C4-2B (cell line): ENCODE data around the gene ASXL1.

Source experiments
- ZFX ChIP-seq: fragments of 450-650 bp; IDR thresholded peaks from 2 replicates; pipeline ENCODE4 v1.6.1; 2017
- TF ChIP-seq, protein P1 (sequence below): fragments of 450-650 bp; conservative IDR thresholded peaks from 2 replicates; pipeline ENCODE4 v1.5.1; 2017; ENCODE audit warnings: mild to moderate bottlenecking

DNA sequence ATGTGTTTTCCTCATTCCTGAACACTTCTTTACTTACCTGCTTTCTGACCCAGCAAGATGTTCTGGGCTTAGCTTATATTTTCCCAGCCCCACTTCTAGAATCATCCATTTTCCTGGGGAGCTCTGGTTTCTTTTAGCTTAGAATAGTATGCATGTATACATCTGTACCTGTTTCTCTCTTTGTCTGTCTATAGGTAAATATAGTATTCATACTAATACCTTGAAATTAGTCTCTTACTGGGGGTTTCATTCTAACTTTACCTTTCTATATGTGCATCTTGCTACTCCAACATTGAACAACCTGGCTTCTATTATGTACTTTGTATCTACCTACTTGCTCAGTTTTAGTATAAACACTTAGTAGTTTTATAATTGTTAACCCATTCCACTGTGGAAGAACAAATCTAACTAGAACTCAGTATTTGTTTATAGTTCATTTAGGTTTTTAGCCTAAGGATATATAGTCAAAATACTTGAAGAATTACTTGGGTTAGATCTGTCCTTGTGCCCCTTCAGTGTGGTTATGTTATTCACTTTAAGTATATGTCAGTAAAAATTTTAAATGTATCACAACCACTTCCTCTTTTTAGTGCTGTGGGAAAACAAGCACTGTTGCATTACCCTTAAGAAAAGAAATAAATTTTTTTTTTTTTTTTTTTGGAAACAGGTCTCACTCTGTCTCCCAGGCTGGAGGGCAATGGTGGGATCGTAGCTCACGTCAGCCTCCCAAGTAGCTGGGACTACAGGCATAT, 54.0 kb downstream of the ASXL1 start:
- TF ChIP-seq, protein P1, sequence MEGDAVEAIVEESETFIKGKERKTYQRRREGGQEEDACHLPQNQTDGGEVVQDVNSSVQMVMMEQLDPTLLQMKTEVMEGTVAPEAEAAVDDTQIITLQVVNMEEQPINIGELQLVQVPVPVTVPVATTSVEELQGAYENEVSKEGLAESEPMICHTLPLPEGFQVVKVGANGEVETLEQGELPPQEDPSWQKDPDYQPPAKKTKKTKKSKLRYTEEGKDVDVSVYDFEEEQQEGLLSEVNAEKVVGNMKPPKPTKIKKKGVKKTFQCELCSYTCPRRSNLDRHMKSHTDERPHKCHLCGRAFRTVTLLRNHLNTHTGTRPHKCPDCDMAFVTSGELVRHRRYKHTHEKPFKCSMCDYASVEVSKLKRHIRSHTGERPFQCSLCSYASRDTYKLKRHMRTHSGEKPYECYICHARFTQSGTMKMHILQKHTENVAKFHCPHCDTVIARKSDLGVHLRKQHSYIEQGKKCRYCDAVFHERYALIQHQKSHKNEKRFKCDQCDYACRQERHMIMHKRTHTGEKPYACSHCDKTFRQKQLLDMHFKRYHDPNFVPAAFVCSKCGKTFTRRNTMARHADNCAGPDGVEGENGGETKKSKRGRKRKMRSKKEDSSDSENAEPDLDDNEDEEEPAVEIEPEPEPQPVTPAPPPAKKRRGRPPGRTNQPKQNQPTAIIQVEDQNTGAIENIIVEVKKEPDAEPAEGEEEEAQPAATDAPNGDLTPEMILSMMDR = no peak
- no peak for TF ChIP-seq ZFX
